GM12872 (cell line): ENCODE data around the gene GDPD3.

Experiments
- CTCF ChIP-seq: IDR thresholded peaks from 3 replicates; pipeline ENCODE4 v1.5.1; 2011; ENCODE audit warnings: low read depth, mild to moderate bottlenecking, low read length, moderate library complexity; ENCODE audit not compliant: insufficient read depth

Gene GDPD3

DNA sequence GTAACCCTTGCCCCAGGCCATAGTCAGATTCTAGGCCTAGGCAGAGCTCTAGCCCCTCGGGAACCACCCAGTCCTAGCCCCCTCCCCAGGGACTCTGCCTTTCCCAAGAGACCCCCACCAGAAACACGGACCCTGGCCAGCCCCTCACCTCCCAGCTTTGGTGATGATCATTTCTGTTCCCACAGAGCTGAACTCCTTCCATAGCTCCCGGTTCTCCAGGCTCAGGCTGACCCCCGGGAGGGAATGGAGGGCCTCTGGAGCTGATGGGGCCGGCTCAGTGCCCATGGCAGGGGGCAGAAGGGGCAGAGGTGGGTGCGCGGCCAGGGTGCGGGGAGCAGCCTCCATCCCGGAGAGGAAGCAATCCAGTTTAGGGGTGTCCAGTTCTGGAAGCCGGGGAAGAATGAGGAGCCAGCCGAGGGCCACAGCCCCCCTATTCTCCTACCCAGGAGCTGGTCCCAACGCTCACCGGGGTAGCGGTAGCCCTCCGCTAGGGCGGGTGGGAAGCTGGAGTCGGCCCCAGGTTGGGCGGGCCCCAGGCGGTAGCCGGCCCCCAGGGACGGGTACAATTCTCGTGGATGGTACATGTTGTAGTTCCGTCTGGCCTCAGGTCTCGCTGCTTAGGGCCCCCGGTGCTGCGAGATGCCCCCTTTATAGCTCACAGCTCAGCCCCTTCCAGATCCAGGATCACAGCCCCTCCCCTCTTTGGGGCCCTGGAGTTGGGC is 22.6 kb downstream of the GDPD3 start:
- no peak for TF ChIP-seq CTCF

DNA sequence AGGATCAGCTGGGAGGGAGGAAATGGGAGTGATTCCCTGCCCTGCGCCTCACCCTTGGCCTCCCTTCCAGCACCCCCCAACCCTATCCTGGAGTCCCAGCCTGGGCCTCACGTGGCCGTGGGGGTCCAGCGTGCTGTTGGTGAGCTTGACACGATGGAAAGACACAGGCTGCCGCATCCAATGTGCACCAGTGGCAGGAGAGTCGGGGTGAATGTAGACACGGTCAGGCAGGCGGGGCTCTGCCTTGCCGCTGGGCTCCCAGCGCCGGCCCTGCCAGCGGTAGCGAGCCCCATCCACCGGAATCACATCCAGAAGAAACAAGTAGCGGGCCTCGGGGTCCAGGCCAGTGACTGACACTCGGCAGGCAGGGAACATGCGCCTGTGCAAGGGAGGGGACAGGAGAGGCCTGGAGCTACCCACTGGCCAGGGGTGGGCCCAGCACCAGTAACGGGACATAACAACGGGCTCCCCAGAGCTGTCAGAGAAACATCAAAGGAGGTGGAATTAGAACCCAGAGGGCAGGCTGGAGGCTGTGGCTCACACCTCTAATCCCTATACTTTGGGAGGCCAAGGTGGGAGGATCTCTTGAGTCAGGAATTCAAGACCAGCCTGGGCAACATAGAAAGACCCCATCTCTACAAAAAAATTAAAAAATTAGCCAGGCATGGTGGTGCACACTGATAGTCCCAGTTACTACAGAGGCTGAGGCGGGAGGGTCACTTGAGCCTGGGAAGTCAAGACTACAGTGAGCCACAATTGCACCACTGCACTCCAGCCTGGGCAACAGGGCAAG is 24.3 kb downstream of the GDPD3 start:
- TF ChIP-seq CTCF, result no peak

GRCh38 chr16:30088237-30088831 is 25.0 kb downstream of the GDPD3 start:
- TF ChIP-seq CTCF, result no peak

- TF ChIP-seq CTCF, result no peak
Measured at GRCh38 chr16:30087181-30087898, 26.0 kb downstream of the GDPD3 start.

DNA sequence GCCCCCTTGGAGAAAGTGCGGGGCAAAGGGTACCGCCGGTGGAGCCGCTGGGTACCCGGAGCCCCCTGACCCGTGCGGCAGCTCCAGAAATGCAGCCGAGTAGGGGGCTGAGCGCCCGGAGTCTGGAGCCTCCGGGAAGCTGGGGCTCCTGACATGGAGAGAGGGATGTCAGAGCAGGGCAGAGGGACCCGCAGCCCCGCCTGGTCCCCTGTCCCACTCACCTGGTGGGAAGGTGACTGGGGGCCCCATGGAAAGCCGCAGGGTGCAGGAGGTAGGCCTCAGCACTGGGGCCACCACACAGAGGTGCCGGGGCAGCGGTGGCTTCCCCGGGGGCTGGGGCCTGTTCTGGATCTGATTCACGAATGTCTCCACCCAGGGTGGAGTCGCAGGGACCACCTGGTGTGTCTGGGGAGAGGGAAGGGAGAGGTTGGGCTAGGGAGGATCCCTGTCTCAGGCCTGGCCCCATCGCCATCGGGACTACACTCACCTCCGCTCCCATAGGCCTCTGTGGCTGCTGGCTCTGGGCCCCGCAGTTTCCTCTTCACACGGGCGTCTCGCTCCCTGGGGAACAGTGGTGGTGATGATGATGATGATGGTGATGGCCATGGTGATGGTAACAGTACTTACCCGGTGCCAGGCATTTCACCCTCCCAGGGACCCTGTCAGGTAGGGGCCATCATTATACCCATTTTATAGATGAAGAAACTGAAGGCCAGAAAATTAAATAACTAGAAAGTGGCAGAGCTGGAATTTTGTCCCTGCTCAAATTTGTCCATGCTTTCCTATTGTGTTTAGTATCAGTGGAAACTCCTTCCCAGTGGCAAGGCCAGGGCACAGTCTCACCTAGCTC is 26.8 kb downstream of the GDPD3 start:
- no peak for TF ChIP-seq CTCF

GRCh38 chr16:30085820-30086219 is 27.5 kb downstream of the GDPD3 start:
- no peak for TF ChIP-seq CTCF
